IMR-90 (cell line): ENCODE measurements around the gene HSP90AB1. TPM values are rescaled to one million over a fixed set of nuclear protein-coding genes. Genes with fewer than 3 reads are reported as not detected.

Source experiments
- ATAC-seq: fragments of 200-7000 bp; cut with Tn5 transposase; 2 replicates; pipeline ENCODE4 v1.9.1; 2020; ENCODE audit warnings: low read depth, mild to moderate bottlenecking, moderate library complexity
- BruUV-seq: library from RNA; stranded (reverse); fragments of 400-500 nt; replicated peaks from 2 replicates; lab custom pipeline; 2021; lab: Mats Ljungman, UMichigan
- CTCF ChIA-PET: fragments of 300-600 bp; formaldehyde crosslinking; extraction: SDS; loops from one replicate; lab custom pipeline; 2021; ENCODE audit warnings: antibody characterized with exemption; lab: Yijun Ruan, JAX
- POLR2A ChIA-PET: fragments of 300-600 bp; sonication (Branson Sonifier 250); formaldehyde crosslinking; loops from one replicate; lab custom pipeline; 2022; ENCODE audit warnings: antibody characterized with exemption; ENCODE audit not compliant: unreplicated experiment; lab: Charles Lee
- DNase-seq: peaks from one replicate; pipeline ENCODE4 v3.0.0; 2013
- H2AFZ ChIP-seq: replicated peaks from 2 replicates; pipeline ENCODE3; 2013; ENCODE audit warnings: low read length, mild to moderate bottlenecking; ENCODE audit not compliant: poor library complexity
- H2AK5ac ChIP-seq: 2 replicates; pipeline ENCODE4 v1.6.1; 2013; ENCODE audit warnings: low read depth, low read length, inconsistent platforms
- H2AK9ac ChIP-seq: replicated peaks from 2 replicates; pipeline ENCODE3; 2013; ENCODE audit warnings: mild to moderate bottlenecking, low read depth, low read length, moderate library complexity; ENCODE audit not compliant: poor library complexity
- H2BK120ac ChIP-seq: 2 replicates; pipeline ENCODE4 v1.6.1; 2013; ENCODE audit warnings: low read depth, low read length, inconsistent platforms
- H2BK15ac ChIP-seq: 3 replicates; pipeline ENCODE4 v1.6.1; 2013; ENCODE audit warnings: low read depth, low read length, inconsistent platforms
- H2BK20ac ChIP-seq: 2 replicates; pipeline ENCODE4 v1.6.1; 2013; ENCODE audit warnings: low read depth, mild to moderate bottlenecking, inconsistent platforms, low read length, moderate library complexity
- H2BK5ac ChIP-seq: 2 replicates; pipeline ENCODE4 v1.6.1; 2013; ENCODE audit warnings: mild to moderate bottlenecking, low read depth, low read length, inconsistent platforms; ENCODE audit not compliant: poor library complexity, severe bottlenecking
- H3K14ac ChIP-seq: replicated peaks from 2 replicates; pipeline ENCODE4 v1.6.1; 2013; ENCODE audit warnings: low read depth, low read length, inconsistent platforms
- H3K18ac ChIP-seq: 2 replicates; pipeline ENCODE4 v1.6.1; 2013; ENCODE audit warnings: low read depth, low read length, control low read depth
- H3K23ac ChIP-seq: 2 replicates; pipeline ENCODE4 v1.6.1; 2013; ENCODE audit warnings: low read depth, low read length, inconsistent platforms
- H3K27ac ChIP-seq: 2 replicates; pipeline ENCODE4 v1.5.1; 2013; ENCODE audit warnings: mild to moderate bottlenecking, control low read depth, low read length; ENCODE audit not compliant: insufficient read depth
- H3K27me3 ChIP-seq: 2 replicates; pipeline ENCODE4 v1.6.1; 2013; ENCODE audit warnings: low read length; ENCODE audit not compliant: control insufficient read depth, insufficient read depth
- H3K36me3 ChIP-seq: 2 replicates; pipeline ENCODE4 v1.6.1; 2013; ENCODE audit warnings: low read length, mixed read lengths; ENCODE audit not compliant: control insufficient read depth, insufficient read depth
- H3K4ac ChIP-seq: 2 replicates; pipeline ENCODE4 v1.6.1; 2013; ENCODE audit warnings: low read depth, low read length, inconsistent platforms
- H3K4me1 ChIP-seq: 2 replicates; pipeline ENCODE4 v1.6.1; 2013; ENCODE audit warnings: low read length, mixed read lengths; ENCODE audit not compliant: control insufficient read depth, insufficient read depth
- H3K4me2 ChIP-seq: 2 replicates; pipeline ENCODE4 v1.6.1; 2013; ENCODE audit warnings: low read depth, mild to moderate bottlenecking, control low read depth, low read length, moderate library complexity
- H3K4me3 ChIP-seq: 2 replicates; pipeline ENCODE4 v1.5.1; 2013; ENCODE audit warnings: low read depth, mild to moderate bottlenecking, control low read depth, low read length, moderate library complexity; ENCODE audit not compliant: insufficient read depth
- H3K56ac ChIP-seq: 2 replicates; pipeline ENCODE4 v1.6.1; 2013; ENCODE audit warnings: low read length, inconsistent platforms; ENCODE audit not compliant: insufficient read depth; ENCODE audit errors: extremely low read depth
- H3K79me1 ChIP-seq, 2 experiments: 2 replicates each; pipeline ENCODE4 v1.6.1; 2013; ENCODE audit warnings: low read length in 2 of 2, inconsistent platforms in 1 of 2, low read depth in 1 of 2
- H3K9ac ChIP-seq: 2 replicates; pipeline ENCODE4 v1.6.1; 2013; ENCODE audit warnings: low read depth, low read length, control low read depth
- H3K9me1 ChIP-seq: 2 replicates; pipeline ENCODE4 v1.6.1; 2013; ENCODE audit warnings: low read length, inconsistent platforms; ENCODE audit not compliant: insufficient read depth
- H3K9me3 ChIP-seq: 2 replicates; pipeline ENCODE4 v1.6.1; 2013; ENCODE audit warnings: low read length; ENCODE audit not compliant: control insufficient read depth, insufficient read depth
- H4K20me1 ChIP-seq: 2 replicates; pipeline ENCODE4 v1.6.1; 2013; ENCODE audit warnings: low read length, inconsistent platforms; ENCODE audit not compliant: insufficient read depth
- H4K5ac ChIP-seq: 2 replicates; pipeline ENCODE4 v1.6.1; 2013; ENCODE audit warnings: mild to moderate bottlenecking, low read depth, low read length, control low read depth
- H4K8ac ChIP-seq, 2 experiments: 2 replicates each; pipeline ENCODE4 v1.6.1; 2013; ENCODE audit warnings: low read depth in 2 of 2, low read length in 2 of 2, control low read depth in 1 of 2, inconsistent platforms in 1 of 2
- H4K91ac ChIP-seq: 2 replicates; pipeline ENCODE4 v1.6.1; 2013; ENCODE audit warnings: low read depth, low read length, inconsistent platforms; ENCODE audit not compliant: insufficient read depth
- BHLHE40 ChIP-seq: fragments of 150-350 bp; IDR thresholded peaks from 2 replicates; pipeline ENCODE4 v1.6.1; 2016; ENCODE audit warnings: mild to moderate bottlenecking, low read depth, low read length
- CEBPB ChIP-seq: IDR thresholded peaks from 2 replicates; pipeline ENCODE4 v1.6.1; 2012; ENCODE audit warnings: low read depth, low read length, improper control_type of control experiment
- CHD1 ChIP-seq: IDR thresholded peaks from 2 replicates; pipeline ENCODE4 v1.6.1; 2012; ENCODE audit warnings: low read depth, low read length, improper control_type of control experiment
- CTCF ChIP-seq: conservative IDR thresholded peaks from 2 replicates; pipeline ENCODE4 v1.5.1; 2012; ENCODE audit warnings: mild to moderate bottlenecking, low read depth, low read length, improper control_type of control experiment
- ELK1 ChIP-seq: fragments of 150-350 bp; IDR thresholded peaks from 2 replicates; pipeline ENCODE4 v1.6.1; 2016; ENCODE audit warnings: low read depth, mild to moderate bottlenecking, low read length, moderate library complexity, borderline replicate concordance
- FOS ChIP-seq: fragments of 150-350 bp; IDR thresholded peaks from 2 replicates; pipeline ENCODE4 v1.6.1; 2016; ENCODE audit warnings: low read depth, low read length
- MAFK ChIP-seq: IDR thresholded peaks from 2 replicates; pipeline ENCODE4 v1.6.1; 2012; ENCODE audit warnings: low read depth, low read length, improper control_type of control experiment
- MXI1 ChIP-seq: IDR thresholded peaks from 2 replicates; pipeline ENCODE4 v1.6.1; 2012; ENCODE audit warnings: low read depth, mild to moderate bottlenecking, low read length, moderate library complexity, borderline replicate concordance
- NFE2L2 ChIP-seq: fragments of 150-350 bp; IDR thresholded peaks from 2 replicates; pipeline ENCODE4 v1.6.1; 2016; ENCODE audit warnings: low read depth, mild to moderate bottlenecking, low read length
- RAD21 ChIP-seq: IDR thresholded peaks from 2 replicates; pipeline ENCODE4 v1.6.1; 2012; ENCODE audit warnings: low read length, improper control_type of control experiment
- RFX5 ChIP-seq: IDR thresholded peaks from 2 replicates; pipeline ENCODE4 v1.8.0; 2012; ENCODE audit warnings: low read depth, mild to moderate bottlenecking, low read length, moderate library complexity
- SMC3 ChIP-seq: fragments of 150-350 bp; IDR thresholded peaks from 2 replicates; pipeline ENCODE4 v1.6.1; 2016; ENCODE audit warnings: low read depth, mild to moderate bottlenecking, antibody characterized with exemption, low read length, moderate library complexity
- USF2 ChIP-seq: fragments of 150-350 bp; IDR thresholded peaks from 2 replicates; pipeline ENCODE4 v1.6.1; 2017; ENCODE audit warnings: mild to moderate bottlenecking, antibody characterized with exemption, low read length, low read depth
- WGBS, 2 experiments: methylation state at CpG; one replicate each; pipeline versions ENCODE4 v1.1.5 to v1.1.7; 2013; ENCODE audit warnings: missing lambda C conversion rate in 2 of 2; ENCODE audit not compliant: insufficient read length in 1 of 2; ENCODE audit errors: extremely low coverage in 2 of 2; 5-methylcytosine and 5-hydroxymethylcytosine counted together
- dilution Hi-C: fragments of 300-500 bp; cut with HindIII; formaldehyde crosslinking; loops from one replicate; pipeline ENCODE4 v1.14.3; 2018; ENCODE audit warnings: low sequenced_read_pairs; ENCODE audit not compliant: unreplicated experiment
- in situ Hi-C: fragments of 300-500 bp; cut with MboI; formaldehyde crosslinking; loops from 3 replicates; pipeline ENCODE4 v1.14.3; 2019; ENCODE audit warnings: low sequenced_read_pairs, inconsistent platforms, mixed read lengths
- intact Hi-C: fragments of 100-400 bp; cut with micrococcal nuclease; formaldehyde crosslinking; loops from 2 replicates; pipeline ENCODE4 v1.10.0; 2022
- polyA plus RNA-seq, 3 experiments: library from polyadenylated mRNA; depleted of rRNA; stranded (reverse); fragments of >200 nt; gene quantifications; 2 replicates each; pipeline ENCODE4 v1.2.3, GENCODE V29; 2012; ENCODE audit warnings: low replicate concordance in 1 of 3
- total RNA-seq: library from RNA; depleted of rRNA; stranded (reverse); fragments of >200 nt; gene quantifications from 2 replicates; pipeline ENCODE4 v1.2.3, GENCODE V29; 2012

HSP90AB1 gene
- total and polyA plus RNA-seq, 2 of the 4 experiments (the other 2 are of a cell fraction), result 887 to 1,307 TPM

- Histone ChIP-seq H2AK9ac (peak overlapping the region; percentile 92), H2AFZ (peak overlapping the region; percentile 97), H4K5ac (peak overlapping the region; percentile 55), H3K9me3 (no peaks in the 10 kb centered on the region), H4K20me1 (no peaks in the 10 kb centered on the region), H2BK5ac (peak overlapping the region; percentile 81), H3K9ac (peak overlapping the region; percentile 35), H3K4me3 (peak overlapping the region; percentile 58), H2AK5ac (peak overlapping the region; percentile 76), H2BK15ac (peak overlapping the region; percentile 7; the same call in 1 of the 3 replicates), H3K14ac (peak overlapping the region; percentile 41; the same call in 1 of the 2 replicates), H3K4ac (peak overlapping the region; percentile 88), H2BK20ac (peak overlapping the region; percentile 20; the same call in 1 of the 2 replicates), H3K18ac (peak overlapping the region; percentile 40), H3K79me1 (0 out of 4 replicates have a peak, but pooled peaks cover 0 to 4% of the 10 kb centered on the region in 2 experiments), H3K27me3 (no peaks in the 10 kb centered on the region), H3K23ac (no peak overlapping the region), H3K56ac (no peak overlapping the region), H4K91ac (peak overlapping the region; percentile 83), H3K4me2 (peak overlapping the region; percentile 72), H3K27ac (peak overlapping the region; percentile 63), H3K36me3 (no peaks in the 10 kb centered on the region), H4K8ac (peak overlapping the region; percentile 32 to 86), H2BK120ac (peak overlapping the region; percentile 85), H3K4me1 (peaks cover 16% of the 10 kb centered on the region), H3K9me1 (peaks cover 4% of the 10 kb centered on the region)
- in situ Hi-C loops (loop anchor here (5.0 kb wide), 1 partner anchor 130 kb away; no protein-coding TSS in a partner anchor), dilution Hi-C loops (no loop called here), intact Hi-C loops (loop anchor here (1.0 kb wide), 1 partner anchor 59 kb away; no protein-coding TSS in a partner anchor)
- POLR2A ChIA-PET, result interaction anchor here (1.3 kb wide), 1 partner anchor 10 kb away, joined by 8 read pairs; the partner anchor contains the start of gene HSP90AB1
- BruUV-seq, result no TSS peak
- DNase-seq (peak; percentile 97), ATAC-seq (peak; percentile 86)
- WGBS, 2 experiments, result 0% methylated on average over 6 of the region's 22 CpGs; no CpG with 5 or more reads in 1 of the 2 experiments
- CTCF ChIA-PET, result interaction anchor here (0.6 to 1.3 kb wide), 5 partner anchors 9 to 141 kb away, joined by 3 to 7 read pairs (median 3); no protein-coding TSS in a partner anchor
- TF ChIP-seq CTCF (no peak), SMC3 (no peak), USF2 (no peak), FOS (peak; percentile 90), RAD21 (no peak), CHD1 (no peak), RFX5 (no peak), MXI1 (peak; percentile 54; the same call in 1 of the 2 replicates), CEBPB (peak; percentile 4; the same call in 1 of the 2 replicates), NFE2L2 (peak; percentile 23; the same call in 1 of the 2 replicates), BHLHE40 (peak; percentile 60), ELK1 (no peak), MAFK (no peak)
These were observed 9.7 kb upstream of the HSP90AB1 start for GRCh38 chr6:44237021-44237812.
